Retina (tissue), 1 donor: Measurements from ENCODE around the gene SPATC1L.
"Not testable (repeated sequence)": the region's sequence is repeated elsewhere in the genome, so short reads cannot be mapped to it uniquely, and the experiment has no call there.

ENCODE experiments used
- DNase-seq: peaks from one replicate; pipeline ENCODE4 v3.0.0-alpha.2; 2016

The SPATC1L gene

DNA sequence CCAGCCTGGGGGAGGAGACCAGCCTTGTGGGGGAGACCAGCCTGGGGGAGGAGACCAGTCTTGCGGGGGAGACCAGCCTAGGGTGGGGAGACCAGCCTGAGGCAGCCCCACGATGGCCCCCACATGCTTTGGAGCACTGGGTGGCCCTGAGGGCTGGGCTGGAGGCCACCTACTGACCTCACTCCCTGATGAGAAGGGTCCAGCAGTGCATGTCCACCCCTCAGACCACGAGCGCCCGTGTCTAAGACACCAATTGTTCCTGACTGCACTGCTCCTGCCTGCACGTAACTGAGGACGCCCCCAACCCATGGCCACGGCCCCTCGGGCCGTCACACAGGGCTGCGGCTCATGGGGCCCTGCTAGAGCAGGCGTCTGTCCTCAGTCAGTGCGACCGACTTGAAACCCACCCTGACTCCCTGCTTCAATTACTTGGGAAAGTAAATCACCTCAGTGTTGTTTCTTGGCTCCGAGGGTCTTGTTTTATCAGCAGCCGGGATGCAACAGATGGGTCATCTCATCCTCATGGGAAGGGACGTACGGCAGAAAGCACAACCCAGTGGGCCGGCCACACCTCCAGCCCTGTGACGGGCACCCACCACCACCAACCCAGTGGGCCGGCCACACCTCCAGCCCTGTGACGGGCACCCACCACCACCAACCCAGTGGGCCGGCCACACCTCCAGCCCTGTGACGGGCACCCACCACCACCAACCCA is at the start of gene SPATC1L:
Gene SPATC1L, minus strand, starts transcription at position 550 of the 715 bp plus-strand sequence. CDS start 1,643 bp downstream, outside the sequence.
- peak; percentile 85 for DNase-seq

DNA sequence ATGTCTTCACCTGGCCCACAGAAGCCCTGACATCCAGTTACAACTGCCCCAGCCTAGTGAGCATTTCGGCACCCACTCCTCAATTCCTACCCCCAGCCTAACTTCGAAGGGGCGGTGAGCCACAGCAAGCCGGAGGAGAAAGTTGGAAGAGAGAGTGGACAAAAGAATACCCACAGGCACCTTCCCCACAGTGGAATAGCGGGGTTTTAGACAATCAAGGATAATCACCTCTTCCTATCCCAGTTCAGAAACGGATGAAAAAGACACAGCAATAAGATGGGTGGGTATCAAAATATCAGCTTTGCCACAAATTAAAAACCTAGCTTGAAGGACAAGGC is 45.6 kb upstream of the SPATC1L start:
- peak; percentile 12 for DNase-seq

DNA sequence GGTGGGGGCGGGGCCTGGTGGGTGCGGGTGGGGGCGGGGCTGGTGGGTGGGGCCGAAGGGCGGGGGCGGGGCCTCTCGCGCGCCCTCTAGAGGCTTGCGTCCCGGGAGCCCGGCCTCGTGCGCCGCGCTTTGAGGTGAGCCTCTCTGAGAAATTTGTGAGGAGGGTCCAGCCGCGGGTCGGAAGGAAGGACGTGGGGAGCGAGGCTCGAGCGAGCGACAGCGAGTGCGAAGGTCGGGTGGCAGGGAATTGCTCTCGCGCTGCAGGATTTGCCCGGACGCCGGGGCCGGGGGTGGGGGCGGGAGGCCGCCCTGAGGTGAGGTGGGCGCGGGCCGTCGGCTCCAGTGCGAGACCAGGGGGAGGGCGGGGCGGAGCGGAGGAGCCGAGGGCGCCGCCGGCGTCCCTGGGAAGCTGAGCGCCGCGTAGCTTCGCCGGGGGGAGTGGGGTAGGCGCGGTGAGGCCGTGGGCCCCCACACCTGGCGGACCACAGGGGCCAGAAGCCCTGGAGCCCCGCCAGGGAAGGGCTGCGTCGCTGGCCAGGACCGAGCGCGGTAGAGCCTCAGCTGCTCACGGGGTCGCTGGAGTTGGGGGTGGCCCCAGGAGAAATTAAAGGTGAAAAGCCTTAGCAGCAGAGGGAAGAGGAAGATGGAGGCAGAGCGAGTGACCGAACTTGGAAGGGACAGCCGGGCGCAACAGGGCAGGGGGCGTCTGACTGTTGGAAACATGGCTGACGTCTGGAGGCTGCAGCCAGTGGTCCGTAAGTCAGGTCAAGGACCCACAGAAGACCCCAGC is 45.1 kb upstream of the SPATC1L start:
- peak; percentile 83 for DNase-seq

DNA sequence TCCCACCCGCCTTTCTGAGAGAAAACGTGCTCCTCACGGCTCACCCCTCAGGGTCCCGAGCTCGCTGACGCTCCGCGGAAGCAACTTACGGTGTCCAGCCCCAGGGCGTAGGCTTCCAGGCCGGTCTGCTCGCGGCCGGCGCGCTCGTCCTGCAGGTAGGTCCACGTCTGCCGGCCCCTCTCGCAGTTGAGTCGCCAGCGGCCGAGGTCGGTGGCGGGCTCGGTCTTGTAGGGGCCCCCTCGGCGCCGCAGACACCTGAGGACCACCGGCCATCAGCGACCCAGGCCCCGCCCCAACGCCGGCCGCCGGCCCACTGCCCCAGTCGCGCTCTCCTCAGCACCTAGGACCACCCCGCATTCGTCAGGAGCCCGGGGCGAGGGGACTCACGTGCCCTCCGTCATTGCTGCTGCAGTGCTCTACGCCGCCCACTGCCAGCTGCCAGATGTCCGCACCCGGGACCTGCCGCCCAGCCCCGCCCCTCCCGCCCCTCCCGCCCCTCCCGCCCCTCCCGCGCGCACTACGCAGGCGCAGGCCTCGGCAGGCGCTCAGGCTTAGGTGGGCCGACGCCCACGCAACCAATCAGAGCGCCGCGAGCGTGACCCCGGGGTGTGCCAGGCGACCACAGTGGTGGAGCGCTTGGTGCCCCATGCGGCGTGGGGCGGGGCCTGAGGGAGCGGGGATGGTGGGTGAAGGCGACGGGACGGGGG is 44.2 kb upstream of the SPATC1L start, which contains the start of gene LSS:
Gene LSS, minus strand, starts transcription at position 430 of the 707 bp plus-strand sequence. Its CDS starts 29 bp downstream, at position 401.
- DNase-seq, result peak; percentile 87

DNA sequence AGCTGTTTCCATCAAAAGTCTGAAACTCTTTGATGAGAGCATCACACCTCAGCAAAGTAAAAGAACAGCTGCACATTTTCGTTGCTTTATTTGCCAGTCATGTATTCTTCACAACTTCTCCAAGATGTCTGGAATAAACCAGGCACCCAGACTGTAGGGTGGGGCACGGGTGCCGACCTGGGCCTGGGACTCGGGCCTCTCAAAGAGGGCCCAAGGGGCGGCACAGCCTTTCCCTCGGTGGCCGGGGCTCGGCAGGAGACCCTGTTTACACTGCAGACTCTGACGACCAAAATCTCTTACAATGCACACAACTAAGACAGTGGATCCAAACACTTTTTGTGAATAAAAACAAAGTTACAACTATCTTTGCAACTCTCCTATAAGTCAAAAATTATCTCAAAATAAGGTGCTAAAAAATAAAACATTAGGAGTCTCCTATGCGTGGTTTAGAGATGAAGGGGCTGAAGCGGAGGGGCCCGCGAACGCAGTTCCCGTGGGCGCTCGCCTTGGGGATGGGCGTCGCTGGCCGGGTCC is 43.6 kb upstream of the SPATC1L start:
- DNase-seq, result no peak

DNA sequence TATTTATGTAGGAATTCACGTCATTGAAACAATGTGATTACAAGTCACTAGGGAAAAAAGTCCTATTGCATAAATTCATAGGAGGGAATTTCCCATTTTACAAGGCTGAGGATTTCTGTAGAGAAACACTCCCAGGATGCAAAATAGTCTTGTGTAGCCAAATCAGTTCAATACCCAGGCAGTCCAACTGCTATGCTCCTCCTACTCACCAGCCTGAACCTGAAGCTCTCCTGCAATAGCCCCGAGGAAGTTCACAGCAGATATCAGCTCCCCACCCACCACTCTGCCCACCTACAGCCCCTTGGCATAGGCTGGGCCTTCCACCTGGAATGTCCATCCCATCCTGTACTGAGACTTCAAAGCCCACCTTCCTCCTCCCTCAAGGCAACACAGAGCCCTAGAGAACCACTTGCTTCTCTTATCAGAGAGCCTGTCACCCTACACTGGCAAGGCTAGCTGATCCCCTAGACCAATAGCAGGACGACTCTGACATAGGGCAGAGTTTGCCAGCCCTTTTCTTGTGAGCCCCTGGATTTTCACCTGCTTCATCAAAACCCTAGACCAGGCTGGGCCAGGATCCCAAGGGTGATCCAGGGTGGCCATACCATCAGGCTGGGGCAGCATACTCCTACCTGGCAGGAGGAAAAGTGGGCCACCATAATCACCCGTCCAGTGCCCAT is 42.8 kb upstream of the SPATC1L start:
- no peak for DNase-seq

DNA sequence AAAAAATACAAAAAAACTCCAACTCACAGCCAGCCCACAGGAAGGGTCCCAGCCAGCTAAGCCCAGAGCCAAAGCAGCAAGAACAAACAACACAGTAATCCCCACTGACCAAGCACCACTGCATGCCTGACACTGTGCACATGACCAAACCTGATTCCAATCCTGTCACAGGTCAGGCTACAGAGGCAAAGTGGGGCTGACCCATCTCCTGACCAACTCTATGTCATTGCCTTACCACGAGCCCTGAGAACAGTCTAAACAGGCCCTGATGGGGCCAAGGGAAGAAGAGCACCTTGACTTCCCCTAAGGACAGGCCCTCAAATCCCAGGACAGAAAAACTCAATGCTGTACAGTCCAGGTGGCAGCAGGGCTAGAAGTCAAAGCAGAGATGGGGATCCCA is 41.9 kb upstream of the SPATC1L start:
- DNase-seq, result no peak

DNA sequence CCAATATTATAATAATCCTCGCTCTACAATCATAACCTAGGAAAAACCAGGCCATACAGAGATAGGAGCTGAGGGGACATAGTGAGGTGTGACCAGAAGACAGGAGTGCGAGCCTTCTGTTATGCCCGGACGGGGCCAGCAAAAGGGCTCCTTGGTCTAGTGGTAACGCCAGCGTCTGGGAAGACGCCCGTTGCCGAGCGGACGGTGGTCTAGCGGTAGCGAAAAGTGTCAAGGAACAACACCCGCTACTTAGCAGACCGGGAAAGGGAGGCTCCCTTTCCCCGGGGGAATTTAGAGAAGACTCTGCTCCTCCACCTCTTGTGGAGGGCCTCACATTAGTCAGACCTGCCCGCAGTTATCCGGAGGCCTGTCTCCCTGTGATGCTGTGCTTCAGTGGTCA is 39.4 kb upstream of the SPATC1L start:
- DNase-seq, result not testable (repeated sequence)

DNA sequence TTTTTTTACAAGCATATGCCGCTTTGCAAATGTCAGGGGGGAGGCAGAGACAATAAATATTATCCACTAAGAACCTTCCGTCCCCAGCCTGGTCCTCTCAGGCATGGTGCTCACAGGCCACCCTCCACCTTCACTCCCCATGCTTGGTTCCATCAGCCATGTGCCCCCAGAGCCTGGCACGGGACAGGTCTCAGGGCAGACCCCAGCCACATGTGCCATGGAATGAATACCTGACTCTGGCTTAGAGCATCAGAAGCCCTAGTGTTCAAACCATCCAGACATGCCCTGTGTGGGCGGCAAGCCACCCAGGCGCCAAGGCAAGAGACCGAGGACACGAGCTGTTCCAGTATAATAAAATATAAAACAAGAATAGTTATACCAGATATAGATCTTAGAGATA is 39.0 kb upstream of the SPATC1L start:
- DNase-seq, result no peak

DNA sequence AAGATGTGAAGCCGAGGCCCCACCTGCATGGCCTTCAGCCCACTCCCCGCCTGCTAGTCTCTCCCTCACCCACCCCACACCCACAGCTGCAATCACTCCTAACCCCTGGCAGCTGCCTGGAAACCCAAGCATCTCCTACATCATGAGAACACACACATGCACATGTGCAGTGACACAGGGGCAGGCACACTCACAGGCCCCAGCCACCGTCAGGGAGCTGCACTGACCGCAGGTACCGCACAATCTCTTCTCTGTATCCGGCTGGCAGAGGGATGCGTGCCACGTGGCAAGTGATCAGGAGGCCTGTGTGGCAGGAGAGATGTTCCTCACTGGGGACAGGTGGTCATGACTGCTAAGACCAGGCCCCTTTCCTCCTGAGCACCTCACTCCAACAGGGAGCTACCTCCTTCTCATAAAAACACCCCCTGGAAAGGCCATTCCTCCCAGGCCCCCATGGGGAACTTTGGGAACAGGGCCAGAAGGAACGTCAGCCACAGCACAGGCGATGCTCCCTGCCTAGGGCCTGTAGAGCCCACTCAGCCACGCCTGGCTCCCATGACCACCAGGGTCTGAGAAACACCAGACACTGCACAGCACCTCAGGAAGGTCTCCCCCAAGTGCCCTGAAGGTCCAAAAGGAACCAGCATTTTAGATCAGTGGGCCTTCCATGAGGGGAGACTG is 38.3 kb upstream of the SPATC1L start:
- no peak for DNase-seq

DNA sequence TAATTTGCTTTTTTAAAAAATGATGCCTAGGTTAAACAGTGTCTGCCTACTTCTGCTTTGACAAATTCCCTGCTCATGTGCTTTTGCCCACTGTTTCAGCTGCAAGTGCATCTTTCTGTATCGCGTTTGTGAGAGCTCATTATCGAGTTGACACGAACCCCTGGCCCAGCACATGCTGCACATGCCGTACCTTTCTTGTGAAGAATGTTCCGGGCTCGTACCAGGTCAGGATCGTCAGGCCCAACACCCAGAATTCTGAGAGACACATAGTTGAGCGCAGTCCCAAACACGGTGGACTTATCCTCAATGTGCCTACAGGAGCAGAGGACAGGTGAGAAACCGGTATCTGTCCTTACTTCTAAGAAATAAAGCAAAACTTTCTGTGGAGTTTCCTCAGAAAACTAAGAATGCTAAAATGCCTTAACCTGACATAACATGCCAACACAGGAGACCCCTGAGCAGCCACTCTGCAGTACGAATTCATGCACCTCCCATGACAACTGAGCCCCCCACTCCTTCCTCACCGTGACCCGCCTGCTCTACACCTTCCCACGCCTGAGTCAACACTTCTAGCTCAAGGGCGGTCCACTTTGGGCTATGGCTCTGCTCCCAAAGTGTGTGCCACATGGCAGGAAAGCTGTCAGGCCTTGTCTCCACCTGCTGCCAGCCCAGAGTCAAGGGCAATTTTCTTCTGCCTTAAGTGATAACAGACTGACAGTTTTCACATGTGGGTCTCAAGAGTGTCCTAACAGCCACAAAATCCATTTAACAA is 37.6 kb upstream of the SPATC1L start:
- no peak for DNase-seq

DNA sequence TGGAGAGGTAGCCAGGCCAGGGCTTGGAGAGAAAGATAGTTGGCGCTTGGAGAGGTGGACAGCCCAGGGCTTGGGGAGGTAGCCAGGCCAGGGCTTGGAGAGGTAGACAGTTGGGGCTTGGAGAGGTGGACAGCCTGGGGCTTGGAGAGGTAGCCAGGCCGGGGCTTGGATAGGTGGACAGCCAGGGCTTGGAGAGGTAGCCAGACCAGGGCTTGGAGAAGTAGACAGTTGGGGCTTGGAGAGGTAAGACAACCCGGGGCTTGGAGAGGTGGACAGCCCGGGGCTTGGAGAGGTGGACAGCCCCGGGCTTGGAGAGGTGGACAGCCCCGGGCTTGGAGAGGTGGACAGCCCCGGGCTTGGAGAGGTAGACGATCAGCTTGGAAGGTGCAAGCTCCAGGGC is 36.6 kb upstream of the SPATC1L start:
- no peak for DNase-seq

DNA sequence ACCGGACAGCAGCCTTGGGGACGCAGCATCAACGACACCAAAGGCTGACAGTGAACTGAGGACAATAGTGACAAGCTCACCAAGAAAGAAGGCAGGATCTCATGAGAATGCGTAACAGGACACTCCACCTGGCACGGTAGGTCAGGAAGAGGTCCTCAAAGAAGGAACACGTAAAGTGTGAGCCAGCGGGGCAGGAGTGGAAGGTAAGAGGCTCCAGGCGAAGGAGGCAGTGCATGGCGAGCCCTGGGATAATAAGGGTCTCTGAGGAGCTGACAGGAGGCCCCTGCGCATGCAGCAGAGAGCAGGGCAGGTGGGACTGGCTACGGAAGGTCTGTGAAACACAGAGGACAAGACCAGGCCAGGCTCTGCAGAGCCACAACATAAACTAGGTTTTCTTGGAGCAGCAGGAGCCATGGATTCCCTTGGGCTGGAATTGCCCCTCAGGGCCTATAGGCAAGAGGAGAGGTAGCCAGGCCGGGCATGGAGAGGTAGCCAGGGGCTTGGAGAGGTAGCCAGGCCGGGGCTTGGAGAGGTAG is 36.1 kb upstream of the SPATC1L start:
- DNase-seq, result no peak

DNA sequence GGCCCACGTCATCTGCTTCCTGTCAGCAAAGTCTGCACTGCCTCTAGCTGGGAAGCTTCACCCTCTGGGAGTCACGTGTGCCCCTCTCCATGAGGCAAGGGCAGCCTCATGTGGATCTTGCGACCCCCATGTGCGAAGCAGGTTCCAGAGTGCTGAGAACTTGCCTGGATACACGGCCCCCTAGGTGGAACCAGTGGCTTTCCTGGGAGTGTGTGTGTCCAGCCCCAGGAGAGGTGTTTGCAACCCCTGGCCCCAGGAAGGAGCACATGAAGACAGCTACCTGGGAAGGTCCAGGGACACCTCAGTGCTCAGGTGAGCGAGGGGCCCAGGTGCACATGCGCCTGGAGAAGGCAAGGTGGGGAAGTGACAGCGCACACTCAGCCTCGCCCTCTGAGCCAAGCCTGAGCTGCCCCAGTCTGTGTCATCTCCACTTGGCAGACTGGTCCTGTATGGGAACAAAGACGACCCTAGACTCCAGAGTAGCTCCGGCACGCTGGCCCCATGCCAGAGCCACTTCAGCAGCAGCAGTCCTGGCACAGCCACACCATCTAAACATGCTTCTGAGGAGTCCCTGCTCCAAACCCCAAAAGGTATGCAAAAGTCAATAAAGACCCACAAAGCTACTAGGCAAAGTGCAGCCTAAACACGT is 35.5 kb upstream of the SPATC1L start:
- DNase-seq, result no peak

DNA sequence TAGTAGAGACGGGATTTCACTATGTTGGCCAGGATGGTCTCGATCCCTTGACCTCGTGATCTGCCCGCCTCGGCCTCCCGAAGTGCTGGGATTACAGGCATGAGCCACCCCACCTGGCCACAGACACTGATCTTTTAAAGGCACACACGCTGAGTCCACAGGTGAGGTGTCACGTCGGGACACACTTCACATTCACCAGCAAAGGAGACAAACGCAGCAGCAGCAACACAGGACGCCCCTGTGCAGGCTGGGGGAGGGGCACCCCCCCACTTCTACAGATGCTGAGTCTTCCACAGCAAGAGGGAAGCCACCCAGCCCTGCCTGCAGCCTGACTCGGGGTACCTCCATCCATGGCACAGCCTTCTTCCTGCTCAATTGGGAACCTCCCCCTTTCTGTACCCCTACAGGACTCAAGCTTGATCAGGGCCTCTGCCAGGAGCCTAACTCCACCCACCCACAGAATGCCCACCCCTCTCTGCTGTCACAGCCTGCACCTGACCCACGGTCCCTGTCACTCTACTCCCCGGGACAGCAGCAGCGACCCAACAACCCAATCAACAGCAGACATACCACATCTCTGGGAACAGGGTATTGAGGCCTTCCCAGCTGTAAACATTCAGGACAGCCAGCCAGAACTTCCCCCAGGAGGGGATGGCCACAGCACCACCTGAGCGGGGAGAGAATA is 34.8 kb upstream of the SPATC1L start:
- no peak for DNase-seq

DNA sequence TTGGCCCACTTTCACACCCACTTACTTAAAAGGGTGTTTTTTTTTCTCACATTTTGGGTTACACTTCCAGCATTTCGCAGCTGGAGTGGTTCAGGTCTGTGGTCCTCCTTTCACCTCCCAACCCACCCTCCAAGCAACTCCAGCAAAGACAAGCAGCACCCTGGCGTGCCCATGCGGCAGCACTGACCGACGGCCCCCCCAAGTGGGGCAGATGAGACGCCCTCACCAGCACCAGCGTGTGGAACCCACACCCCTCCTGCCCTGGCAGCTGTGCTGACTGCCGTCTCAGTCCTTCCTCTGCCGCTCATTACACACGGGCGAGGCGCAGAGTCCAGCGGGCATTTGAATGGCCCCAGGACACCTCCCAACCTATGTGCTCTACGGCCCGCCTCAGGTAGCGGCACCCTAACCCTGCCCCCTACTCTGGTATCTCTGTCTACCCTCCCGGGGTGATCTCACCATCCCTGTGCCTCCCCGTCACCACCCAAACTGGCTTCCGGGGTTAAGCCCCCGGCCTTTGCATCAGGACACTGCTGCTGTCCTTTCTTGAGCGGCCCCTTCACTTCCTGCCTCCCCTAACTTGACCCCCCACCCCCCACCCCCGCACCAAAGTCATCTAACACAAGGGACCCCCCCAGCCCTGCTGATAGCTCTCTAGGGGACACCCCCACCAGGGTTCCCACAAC is 33.4 kb upstream of the SPATC1L start:
- no peak for DNase-seq

DNA sequence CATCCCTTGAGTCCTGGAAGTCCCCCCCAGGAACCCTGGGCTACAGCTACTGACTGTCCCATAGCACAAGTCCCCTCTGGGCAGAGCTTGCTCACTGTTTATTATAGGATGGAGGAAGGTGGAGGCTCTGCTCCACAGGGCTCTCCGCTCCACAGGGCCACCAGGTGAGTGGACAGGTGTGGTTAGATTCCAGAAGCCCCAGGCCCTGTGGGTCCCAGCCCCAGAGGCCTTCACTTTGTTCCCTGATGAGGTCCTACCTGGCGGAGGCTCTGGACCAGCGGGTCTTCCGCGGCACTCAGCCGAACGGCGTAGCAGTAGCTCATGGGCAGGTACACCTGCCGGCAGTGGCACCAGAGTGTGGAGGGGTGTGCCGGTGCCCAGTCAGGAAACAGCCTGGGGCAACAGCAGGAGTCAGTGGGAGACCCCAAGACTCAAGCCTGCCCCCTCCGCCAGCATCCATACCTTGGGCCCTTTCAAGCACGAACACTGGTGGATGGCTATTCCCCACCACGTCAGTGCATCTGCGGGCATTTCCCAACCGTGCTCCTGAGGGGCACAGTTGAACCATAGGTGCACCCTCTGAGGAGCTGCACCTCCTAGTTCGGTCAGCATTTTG is 32.0 kb upstream of the SPATC1L start:
- DNase-seq, result no peak

DNA sequence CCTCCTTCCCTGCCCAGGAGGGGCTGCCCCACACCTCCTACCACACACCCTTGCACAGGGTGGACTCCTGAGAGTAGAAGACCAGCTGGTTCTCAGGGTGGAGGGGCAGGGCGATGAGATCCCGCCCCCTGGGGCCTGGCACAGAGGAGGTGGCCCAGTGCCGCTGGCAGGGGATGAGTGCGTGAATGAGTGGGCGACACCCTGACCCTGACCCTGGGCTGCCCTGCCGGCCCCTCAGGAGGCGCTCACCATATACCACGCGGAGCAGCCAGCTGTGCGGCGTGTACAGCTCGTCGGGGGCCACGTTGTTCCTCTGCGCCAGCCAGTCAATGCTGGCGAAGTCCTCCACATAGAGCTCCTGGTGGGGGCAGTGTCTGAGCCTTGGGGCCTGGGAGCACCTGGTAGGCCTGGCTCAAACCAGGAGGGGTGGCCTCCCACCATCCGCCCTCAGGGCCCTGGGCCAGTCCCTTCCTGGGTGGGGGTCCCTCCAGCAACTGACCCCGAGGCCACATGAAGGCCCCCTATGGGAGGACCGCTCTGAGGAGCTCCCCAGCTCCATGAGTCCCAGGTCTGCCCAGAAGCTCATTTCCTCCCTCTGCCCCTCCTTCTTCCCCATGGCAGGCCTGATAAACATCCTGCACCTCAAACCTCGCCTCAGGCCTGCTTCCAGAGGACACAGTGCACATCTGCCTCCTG is 31.3 kb upstream of the SPATC1L start:
- no peak for DNase-seq
